SW 1271 (cell line): ENCODE data around the gene ZNF652.
"Not testable (repeated sequence)": the region's sequence is repeated elsewhere in the genome, so short reads cannot be mapped to it uniquely, and the experiment has no call there.

Experiments used
- DNase-seq, 2 experiments: peaks; one replicate each; lab custom pipeline; 2025; lab: John Stamatoyannopoulos, UW

Gene ZNF652

GRCh38 chr17:49386373-49386772 lies 24.3 kb upstream of the ZNF652 start:
- no peak for DNase-seq

DNA sequence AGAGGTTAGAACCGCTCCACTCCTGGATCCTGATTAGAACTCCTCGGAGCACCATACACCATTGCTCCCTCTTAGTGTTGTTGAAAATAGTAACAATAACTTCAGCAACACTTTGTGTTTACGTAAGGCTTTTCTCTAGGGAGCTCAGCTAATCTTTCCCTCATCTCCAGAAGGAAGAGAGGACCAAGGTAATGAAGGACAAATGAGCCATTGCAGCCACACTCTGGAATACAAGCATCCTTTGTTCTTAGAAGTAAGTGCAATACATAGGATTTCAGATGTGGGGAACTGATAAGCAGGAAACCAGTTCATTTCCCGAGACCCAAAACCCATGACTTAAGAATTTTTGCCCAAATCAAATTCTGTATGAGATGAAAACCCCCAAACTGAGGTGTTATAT lies 22.9 kb upstream of the ZNF652 start:
- DNase-seq, result no peak

- DNase-seq, result no peak
These were observed 21.0 kb upstream of the ZNF652 start for GRCh38 chr17:49383060-49383459.

- DNase-seq, result no peak
These were observed 20.5 kb upstream of the ZNF652 start for GRCh38 chr17:49382556-49382955.

DNA sequence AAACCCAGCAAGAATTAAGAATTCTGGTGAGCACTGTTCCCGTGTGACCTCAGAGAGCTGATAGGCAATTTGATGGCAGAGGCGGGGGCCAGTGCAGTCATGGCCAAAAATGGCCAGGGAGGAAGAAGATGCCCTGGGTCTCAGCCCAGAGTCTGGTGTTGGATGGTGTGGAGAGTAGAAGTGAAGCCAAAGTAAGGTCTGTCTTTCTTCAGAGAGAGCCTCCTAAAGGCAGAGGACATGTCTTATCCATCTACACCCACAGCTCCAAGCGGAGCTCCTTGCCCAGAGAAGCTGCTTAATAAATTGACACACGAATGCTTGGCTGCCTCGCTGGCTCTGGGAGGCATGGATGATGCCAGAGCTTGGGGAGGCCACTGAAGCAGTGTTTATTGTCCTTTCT lies 19.7 kb upstream of the ZNF652 start:
- no peak for DNase-seq

DNA sequence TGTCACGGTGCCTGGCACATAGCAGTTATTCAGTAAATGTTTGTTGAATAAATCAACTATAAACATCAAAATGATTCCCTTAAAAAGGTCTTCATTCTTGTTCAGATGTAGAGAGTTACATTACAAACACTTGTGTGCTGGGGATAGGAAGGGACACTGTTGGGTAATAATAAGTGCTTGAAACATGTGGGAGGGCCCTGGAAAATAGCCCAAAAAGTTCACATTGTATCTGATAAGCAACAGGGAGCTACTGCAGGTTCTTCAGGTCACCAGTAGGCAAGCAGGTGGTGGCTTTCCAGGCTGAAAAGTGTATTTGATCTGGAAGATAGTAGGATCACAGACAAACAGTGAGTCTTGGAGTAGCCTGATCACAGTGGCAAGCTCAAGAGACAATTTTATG lies 19.0 kb upstream of the ZNF652 start:
- no peak for DNase-seq

DNA sequence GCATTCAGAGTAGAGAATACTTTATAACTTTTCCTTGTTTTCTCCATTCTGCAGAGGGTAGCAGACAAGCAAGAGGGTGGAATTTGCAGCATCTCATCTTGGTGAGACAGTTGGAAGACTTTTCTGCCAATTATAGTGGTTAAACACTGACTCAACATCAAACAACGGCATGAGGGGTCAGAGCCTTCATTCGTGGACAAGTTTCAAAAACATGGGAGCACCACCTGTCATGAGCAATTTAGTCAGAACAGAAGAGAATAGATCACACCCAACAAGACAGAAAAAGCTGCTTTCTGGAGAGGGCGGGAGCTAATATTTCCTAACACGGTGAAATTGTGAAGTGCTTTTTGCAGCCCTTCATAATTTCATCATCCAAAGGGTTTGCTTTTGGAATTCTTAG lies 17.9 kb upstream of the ZNF652 start:
- DNase-seq, result no peak

DNA sequence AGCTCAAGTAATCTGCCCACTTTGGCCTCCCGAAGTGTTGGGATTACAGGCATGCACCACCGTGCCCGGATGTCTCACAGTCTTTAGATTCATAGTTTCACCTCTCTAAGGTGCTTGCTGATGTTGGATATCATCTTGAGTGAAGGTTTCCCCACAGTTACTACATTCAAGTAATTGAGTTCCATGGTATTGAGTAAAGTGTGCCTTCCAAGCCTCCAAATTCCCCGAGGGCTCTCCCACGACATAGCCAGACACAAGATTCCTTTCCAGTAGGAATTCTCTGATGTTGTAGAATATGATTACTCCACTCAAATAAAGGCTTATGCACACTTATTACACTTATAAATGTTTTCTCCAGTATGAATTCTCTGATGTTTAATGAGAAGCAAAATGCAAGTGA lies 16.3 kb upstream of the ZNF652 start:
- no peak for DNase-seq

DNA sequence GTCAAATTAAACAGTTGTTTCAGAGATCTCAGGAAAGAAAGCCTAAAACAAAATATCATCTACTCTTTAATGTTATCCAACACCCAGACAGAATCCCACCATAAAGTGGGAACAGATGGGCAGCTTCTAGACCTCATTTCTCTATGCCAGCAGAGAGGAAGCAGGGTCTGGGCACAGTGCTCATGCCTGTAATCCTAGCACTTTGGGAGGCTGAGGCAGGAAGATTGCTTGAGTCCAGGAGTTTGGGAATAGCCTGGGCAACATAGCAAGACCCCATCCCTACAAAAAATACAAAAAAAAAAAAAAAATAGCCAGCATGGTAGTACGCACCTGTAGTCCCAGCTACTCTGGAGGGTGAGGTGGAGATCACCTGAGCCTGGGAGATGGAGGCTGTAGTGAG lies 13.5 kb upstream of the ZNF652 start:
- no peak for DNase-seq

GRCh38 chr17:49373115-49373514 lies 11.1 kb upstream of the ZNF652 start:
- DNase-seq, result no peak

- DNase-seq, result no peak
These were observed 10.4 kb upstream of the ZNF652 start for GRCh38 chr17:49372425-49372824.

DNA sequence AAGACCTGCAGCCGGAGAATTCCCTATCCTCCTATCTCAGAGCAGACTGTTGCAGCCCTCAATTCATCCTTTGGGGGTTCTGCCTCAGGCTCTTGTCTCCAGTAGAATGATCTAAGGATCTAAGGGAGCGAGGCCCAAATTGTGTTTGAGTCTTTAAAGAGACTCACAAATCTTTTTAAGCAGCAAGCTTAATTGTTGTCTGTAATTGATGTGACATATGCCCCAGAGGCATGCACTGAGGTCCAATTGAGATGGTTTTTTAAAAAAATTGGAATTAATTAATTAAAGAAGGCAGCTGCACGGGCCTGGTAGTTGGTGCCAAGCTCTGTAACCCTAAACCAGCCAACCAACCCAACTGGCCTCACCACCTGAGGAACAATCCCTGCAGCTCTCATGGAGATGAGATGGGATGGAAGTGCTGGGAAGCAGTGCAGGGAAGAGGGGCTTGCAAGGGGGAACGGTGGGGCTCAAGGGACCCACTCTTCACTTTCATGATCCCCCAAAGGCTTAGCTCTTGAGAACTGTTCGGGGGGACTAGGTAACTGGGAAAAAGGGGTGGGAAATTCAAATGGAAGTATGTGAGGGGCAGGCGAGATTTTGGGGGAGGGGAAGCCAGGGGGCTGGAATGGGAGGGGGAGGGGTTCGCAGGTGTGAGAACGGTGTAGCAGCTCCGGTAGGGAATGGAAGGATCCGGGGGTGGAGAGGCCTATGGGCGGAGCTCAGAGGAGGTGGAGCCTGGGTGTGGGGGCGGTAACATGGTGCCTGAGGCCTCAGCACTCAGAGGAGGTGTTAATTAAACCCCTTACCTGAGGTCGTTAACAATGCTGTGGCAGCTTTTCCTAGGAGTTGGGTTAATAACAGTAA lies 9.2 kb upstream of the ZNF652 start:
- DNase-seq, result no peak

GRCh38 chr17:49369760-49370159 lies 7.7 kb upstream of the ZNF652 start:
- DNase-seq, result no peak

GRCh38 chr17:49369089-49369488 lies 7.0 kb upstream of the ZNF652 start:
- DNase-seq, result no peak

DNA sequence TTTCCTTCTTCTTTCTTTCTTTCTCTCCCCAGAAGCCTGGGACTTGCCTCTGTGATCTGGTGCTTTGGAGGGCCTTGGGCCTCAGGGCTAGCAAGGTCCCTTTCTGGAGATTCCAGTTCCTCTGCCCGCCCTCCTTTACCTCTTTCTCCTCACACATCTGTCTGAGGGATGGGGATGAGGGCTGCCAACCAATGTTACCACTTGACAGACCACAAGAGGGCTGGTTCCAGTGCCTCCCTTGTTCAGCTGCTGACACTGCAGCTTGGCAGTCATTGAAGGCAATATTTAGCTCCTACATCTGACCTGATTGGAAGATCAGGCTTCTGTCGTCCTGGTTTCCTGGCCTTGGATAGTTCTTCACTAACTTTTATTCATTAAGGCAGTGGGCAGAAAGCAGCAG lies 3.6 kb upstream of the ZNF652 start:
- DNase-seq, result peak in 1 of 2 experiments; percentile 41

DNA sequence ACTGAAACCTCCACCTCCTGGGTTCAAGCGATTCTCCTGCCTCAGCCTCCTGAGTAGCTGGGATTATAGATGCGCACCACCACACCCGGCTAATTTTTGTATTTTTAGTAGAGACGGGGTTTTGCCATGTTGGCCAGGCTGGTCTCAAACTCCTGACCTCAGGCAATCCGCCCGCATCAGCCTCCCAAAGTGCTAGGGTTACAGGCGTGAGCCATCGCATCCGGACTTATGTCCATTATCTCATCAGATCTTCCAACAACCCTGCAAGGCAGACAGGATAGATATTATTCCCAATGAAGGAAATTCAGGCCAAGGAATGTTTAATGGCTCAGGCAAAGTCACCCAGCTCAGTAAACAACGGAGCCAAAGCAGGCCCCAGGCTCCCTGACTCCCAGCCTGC lies 3.1 kb upstream of the ZNF652 start:
- not testable (repeated sequence) for DNase-seq

DNA sequence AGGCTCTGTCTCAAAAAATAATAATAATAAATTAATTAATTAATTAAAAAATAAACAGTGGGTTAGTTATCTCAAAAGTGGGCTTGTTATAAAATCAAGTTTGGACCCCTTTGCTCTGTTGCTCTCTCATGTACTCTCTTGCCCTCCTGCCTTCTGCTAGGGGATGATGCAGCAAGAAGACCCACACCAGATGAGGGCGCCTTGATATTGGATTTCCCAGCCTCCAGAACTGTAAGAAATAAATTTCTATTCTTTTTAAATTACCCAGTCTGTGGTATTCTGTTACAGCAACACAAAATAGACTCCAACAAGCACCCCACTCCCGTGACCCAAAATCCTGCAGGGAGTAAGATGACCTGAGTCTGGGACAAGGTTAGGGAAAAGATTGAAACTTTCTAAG lies 2.1 kb upstream of the ZNF652 start:
- no peak for DNase-seq

- DNase-seq, result no peak
These were observed 1.2 kb upstream of the ZNF652 start for GRCh38 chr17:49363251-49363650.

DNA sequence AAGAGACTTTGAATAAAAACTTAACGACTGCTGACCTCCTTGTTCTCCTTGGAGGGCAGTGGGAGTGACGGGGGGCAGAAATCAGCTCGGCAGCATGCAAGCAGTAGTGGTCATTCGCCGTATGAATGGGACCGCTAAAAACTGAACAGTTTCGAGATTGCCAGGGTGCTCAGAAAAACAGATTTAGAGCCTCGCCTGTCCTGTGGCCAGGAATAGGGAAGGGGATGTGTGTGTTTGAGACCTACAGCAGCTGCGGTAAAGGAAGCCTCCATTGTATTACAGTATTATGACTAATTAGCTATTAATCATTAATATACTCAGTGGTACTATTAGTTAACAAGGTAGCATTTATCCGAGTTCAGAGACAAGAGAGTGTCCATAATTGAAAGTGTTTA lies 670 bp upstream of the ZNF652 start:
- no peak for DNase-seq

DNA sequence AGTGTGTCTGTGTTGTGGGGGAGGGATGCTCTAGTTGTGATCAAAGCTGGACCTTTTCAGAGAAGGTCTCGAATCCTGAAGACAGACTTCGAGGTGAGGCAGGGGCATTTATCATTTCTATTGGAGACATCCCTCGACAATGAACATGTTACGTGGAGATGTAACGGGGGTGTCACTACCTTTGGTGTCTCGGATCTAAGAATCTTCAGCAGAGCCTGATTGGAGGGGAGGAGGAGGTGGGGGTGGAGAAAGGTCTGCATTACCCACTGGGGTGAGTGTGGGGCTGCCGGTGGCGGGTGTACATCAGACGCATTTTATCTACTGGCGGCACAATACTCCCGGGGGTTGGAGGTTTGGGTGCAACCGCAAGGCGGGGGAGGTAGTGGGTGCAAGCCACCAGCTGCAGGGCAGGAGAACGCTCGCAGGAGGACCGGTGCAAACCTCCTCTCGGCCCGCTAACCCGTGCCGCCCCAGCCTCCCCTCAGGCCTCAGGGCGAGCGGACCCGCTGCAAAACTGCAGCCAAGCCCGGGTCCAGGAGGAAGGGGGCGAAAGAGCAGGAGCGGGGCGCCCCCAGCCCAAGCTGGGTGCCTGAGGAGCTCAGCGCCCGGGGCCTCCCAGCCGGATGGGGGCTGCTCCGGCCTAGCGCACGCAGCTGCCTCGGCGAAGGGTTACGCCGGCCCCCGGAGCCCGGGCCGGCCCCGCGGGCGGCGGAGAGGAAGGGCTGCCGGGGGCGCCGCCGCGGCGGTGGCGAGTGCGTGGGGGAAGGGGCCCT lies 735 bp downstream of the ZNF652 start:
- peak in 1 of 2 experiments; percentile 50 for DNase-seq

DNA sequence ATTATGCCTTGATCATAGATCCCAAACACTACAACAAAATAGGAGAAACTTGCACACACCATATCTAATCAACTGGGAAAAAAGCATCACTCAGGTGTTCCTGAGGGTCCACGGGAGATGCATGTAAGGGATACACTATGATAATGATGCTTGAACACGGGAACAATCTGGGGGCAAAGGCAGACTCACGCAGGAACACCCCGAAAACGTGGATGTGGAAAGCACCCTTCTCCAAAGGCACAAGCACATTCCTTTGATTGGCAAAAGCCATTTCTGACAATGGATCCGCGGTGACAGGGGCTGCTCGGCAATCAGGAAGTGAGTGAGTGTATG lies 1.3 kb downstream of the ZNF652 start:
- no peak for DNase-seq

DNA sequence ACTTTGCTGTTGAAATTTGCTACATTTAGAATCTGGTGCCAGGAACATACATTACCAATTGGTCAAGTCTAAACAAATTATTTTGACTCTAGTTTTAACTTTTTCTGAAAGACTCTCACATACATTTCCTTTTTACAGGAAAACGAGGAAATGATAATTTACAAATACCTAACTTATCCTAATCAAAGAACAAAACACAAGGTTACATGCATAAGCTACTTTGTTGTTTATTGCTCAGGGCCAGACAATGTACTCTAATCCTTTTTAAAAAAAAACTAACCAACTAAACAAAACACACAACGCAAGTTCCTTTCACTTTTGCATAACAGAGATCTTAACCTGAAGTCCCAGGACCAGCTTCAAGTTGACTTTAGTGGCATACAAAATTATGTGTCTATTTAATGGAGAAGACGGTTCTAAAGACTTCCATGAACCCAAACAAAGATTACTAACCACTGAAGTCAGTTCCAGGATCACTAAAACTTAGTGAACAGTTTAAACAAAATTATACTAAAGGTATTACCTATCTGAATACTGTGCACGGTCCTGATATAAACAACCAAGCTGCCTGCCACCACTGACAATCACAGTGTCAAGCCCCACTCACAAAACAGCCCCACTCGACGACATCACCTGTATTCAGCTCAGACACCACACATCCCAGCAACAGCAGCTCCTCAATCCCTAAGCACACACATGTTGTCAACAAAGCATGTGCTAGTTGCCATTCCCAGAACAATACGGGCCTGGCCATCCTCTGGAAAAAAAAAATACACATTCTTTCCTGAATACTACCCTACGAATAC lies 1.9 kb downstream of the ZNF652 start:
- DNase-seq, result no peak
